SK-N-SH (cell line): ENCODE measurements around the gene CPLX3. TPM values are rescaled to one million over a fixed set of nuclear protein-coding genes. Genes with fewer than 3 reads are reported as not detected.

ENCODE experiments used
- CTCF ChIA-PET: fragments of 300-600, 350-600 bp; formaldehyde crosslinking; extraction: SDS; loops from one replicate; lab custom pipeline; 2021; lab: Yijun Ruan, JAX
- POLR2A ChIA-PET: fragments of 350-600 bp; sonication (Branson Sonifier 250); formaldehyde crosslinking; extraction: SDS; loops from one replicate; lab custom pipeline; 2020; ENCODE audit warnings: antibody characterized with exemption, inconsistent platforms; lab: Yijun Ruan, JAX
- DNase-seq: peaks from one replicate; pipeline ENCODE4 v3.0.0; 2012
- H2AFZ ChIP-seq: fragments of 200-600 bp; sonication (generic); 2 replicates; pipeline ENCODE4 v1.8.1; 2016; ENCODE audit warnings: antibody characterized with exemption, mild to moderate bottlenecking, low read depth
- H3F3A ChIP-seq: fragments of 200-600 bp; sonication (generic); replicated peaks from 2 replicates; pipeline ENCODE3; 2016; ENCODE audit warnings: antibody characterized with exemption, mild to moderate bottlenecking; ENCODE audit not compliant: insufficient read depth
- H3K27ac ChIP-seq, 2 experiments: fragments of 200-500 bp in 1 of 2; fragments of 200-600 bp in 1 of 2; sonication (Bioruptor generic) in 1 of 2; sonication (generic), shearing (Covaris generic) in 1 of 2; 2 replicates each; pipeline versions ENCODE4 v1.5.1 to v1.6.1; 2014 to 2016; ENCODE audit warnings: low read depth in 2 of 2, inconsistent platforms in 1 of 2, low read length in 1 of 2, mild to moderate bottlenecking in 1 of 2, mixed read lengths in 1 of 2
- H3K27me3 ChIP-seq: fragments of 200-600 bp; sonication (generic), shearing (Covaris generic); 2 replicates; pipeline ENCODE4 v1.6.1; 2016; ENCODE audit warnings: mixed run types; ENCODE audit not compliant: insufficient read depth
- H3K36me3 ChIP-seq, 2 experiments: fragments of 200-500 bp in 1 of 2; fragments of 200-600 bp in 1 of 2; sonication (Bioruptor generic) in 1 of 2; sonication (generic) in 1 of 2; replicated peaks in 1 of 2; 2 replicates each; pipeline versions ENCODE3 to v1.5.1; 2014 to 2016; ENCODE audit warnings: low read length in 1 of 2, mild to moderate bottlenecking in 1 of 2; ENCODE audit not compliant: insufficient read depth in 2 of 2, control insufficient read depth in 1 of 2
- H3K4me1 ChIP-seq, 2 experiments: fragments of 200-500 bp in 1 of 2; fragments of 200-600 bp in 1 of 2; sonication (Bioruptor generic) in 1 of 2; sonication (generic), shearing (Covaris generic) in 1 of 2; 2 replicates each; pipeline versions ENCODE4 v1.5.1 to v1.6.1; 2014 to 2016; ENCODE audit warnings: low read depth in 1 of 2, low read length in 1 of 2, mixed run types in 1 of 2; ENCODE audit not compliant: insufficient read depth in 2 of 2, control insufficient read depth in 1 of 2
- H3K4me2 ChIP-seq: fragments of 200-600 bp; sonication (generic), shearing (Covaris generic); 2 replicates; pipeline ENCODE4 v1.6.1; 2017; ENCODE audit warnings: mixed run types
- H3K4me3 ChIP-seq, 2 experiments: fragments of 200-500 bp in 1 of 2; fragments of 200-600 bp in 1 of 2; sonication (Bioruptor generic) in 1 of 2; sonication (generic), shearing (Covaris generic) in 1 of 2; 2 replicates each; pipeline versions ENCODE4 v1.5.1 to v1.8.1; 2014 to 2016; ENCODE audit warnings: low read depth in 2 of 2, inconsistent platforms in 1 of 2, low read length in 1 of 2, mild to moderate bottlenecking in 1 of 2, mixed read lengths in 1 of 2, moderate library complexity in 1 of 2
- H3K79me2 ChIP-seq: fragments of 200-600 bp; sonication (generic); 2 replicates; pipeline ENCODE4 v1.8.1; 2017; ENCODE audit warnings: mild to moderate bottlenecking; ENCODE audit not compliant: insufficient read depth
- H3K9ac ChIP-seq: fragments of 200-600 bp; sonication (generic); 2 replicates; pipeline ENCODE4 v1.6.1; 2017; ENCODE audit warnings: mixed run types
- H3K9me2 ChIP-seq: fragments of 200-600 bp; sonication (generic); 2 replicates; pipeline ENCODE4 v1.6.1; 2017; ENCODE audit warnings: mixed run types
- H3K9me3 ChIP-seq: fragments of 200-600 bp; sonication (generic); 2 replicates; pipeline ENCODE4 v1.6.1; 2017; ENCODE audit warnings: mixed run types, mild to moderate bottlenecking, moderate library complexity
- H4K20me1 ChIP-seq: fragments of 200-600 bp; sonication (generic); 2 replicates; pipeline ENCODE4 v1.6.1; 2017; ENCODE audit warnings: mild to moderate bottlenecking, mixed run types; ENCODE audit not compliant: insufficient read depth
- CHD2 ChIP-seq: fragments of 150-350 bp; IDR thresholded peaks from 2 replicates; pipeline ENCODE4 v1.6.1; 2018; ENCODE audit warnings: low read length; ENCODE audit not compliant: partially characterized antibody
- CTCF ChIP-seq: fragments of 200-600 bp; sonication (generic); IDR thresholded peaks from 2 replicates; pipeline ENCODE4 v1.6.1; 2017; ENCODE audit warnings: antibody characterized with exemption, mild to moderate bottlenecking, moderate library complexity
- EP300 ChIP-seq, 2 experiments: IDR thresholded peaks; 2 replicates each; pipeline versions ENCODE4 v1.4.0 to v1.6.1; 2012; ENCODE audit warnings: borderline replicate concordance in 1 of 2, low read depth in 1 of 2, low read length in 1 of 2
- EZH2phosphoT487 ChIP-seq: fragments of 200-600 bp; sonication (generic); IDR thresholded peaks from 2 replicates; pipeline ENCODE4 v1.6.1; 2017; ENCODE audit warnings: low read depth, mixed run types, mild to moderate bottlenecking, antibody characterized with exemption, moderate library complexity, borderline replicate concordance
- FOXJ3 ChIP-seq: sonication (generic); formaldehyde crosslinking; IDR thresholded peaks from 2 replicates; pipeline ENCODE4 v1.5.1; 2020; ENCODE audit warnings: mild to moderate bottlenecking, missing genetic modification reagents
- GABPA ChIP-seq: IDR thresholded peaks from 2 replicates; pipeline ENCODE4 v1.4.0; 2012; ENCODE audit warnings: low read depth, mild to moderate bottlenecking
- GATA2 ChIP-seq: sonication (generic); formaldehyde crosslinking; IDR thresholded peaks from 2 replicates; pipeline ENCODE4 v1.5.0; 2020; ENCODE audit warnings: mild to moderate bottlenecking, missing genetic modification reagents
- JUND ChIP-seq: IDR thresholded peaks from 2 replicates; pipeline ENCODE4 v1.4.0; 2012
- MAX ChIP-seq: IDR thresholded peaks from 2 replicates; pipeline ENCODE4 v1.4.0; 2012; ENCODE audit warnings: low read depth
- MXI1 ChIP-seq: IDR thresholded peaks from 2 replicates; pipeline ENCODE4 v1.6.1; 2012; ENCODE audit warnings: mild to moderate bottlenecking, low read depth, low read length, improper control_type of control experiment
- NFIC ChIP-seq: IDR thresholded peaks from 2 replicates; pipeline ENCODE4 v1.4.0; 2012; ENCODE audit warnings: borderline replicate concordance
- NRF1 ChIP-seq: IDR thresholded peaks from 2 replicates; pipeline ENCODE4 v1.6.1; 2012; ENCODE audit warnings: low read depth, mild to moderate bottlenecking, low read length
- RCOR1 ChIP-seq: fragments of 150-350 bp; IDR thresholded peaks from 2 replicates; pipeline ENCODE4 v1.6.1; 2017; ENCODE audit warnings: antibody characterized with exemption, low read length
- REST ChIP-seq: IDR thresholded peaks from 2 replicates; pipeline ENCODE4 v1.6.1; 2012; ENCODE audit warnings: mild to moderate bottlenecking, low read depth, low read length, moderate library complexity
- RXRA ChIP-seq: IDR thresholded peaks from 2 replicates; pipeline ENCODE4 v1.4.0; 2012; ENCODE audit warnings: low read depth, mild to moderate bottlenecking, borderline replicate concordance
- SIN3A ChIP-seq: IDR thresholded peaks from 2 replicates; pipeline ENCODE4 v1.6.1; 2012; ENCODE audit warnings: low read depth, mild to moderate bottlenecking, low read length, moderate library complexity, borderline replicate concordance
- SMC3 ChIP-seq: IDR thresholded peaks from 2 replicates; pipeline ENCODE4 v1.6.1; 2012; ENCODE audit warnings: low read depth, low read length, improper control_type of control experiment
- TAF1 ChIP-seq: IDR thresholded peaks from 2 replicates; pipeline ENCODE4 v1.6.1; 2012; ENCODE audit warnings: low read depth, mild to moderate bottlenecking, low read length, moderate library complexity, borderline replicate concordance
- USF1 ChIP-seq: IDR thresholded peaks from 2 replicates; pipeline ENCODE4 v1.4.0; 2012; ENCODE audit warnings: low read depth, borderline replicate concordance
- ZBTB33 ChIP-seq: IDR thresholded peaks from 2 replicates; pipeline ENCODE4 v1.4.0; 2012; ENCODE audit warnings: low read depth, borderline replicate concordance
- WGBS: methylation state at CpG from one replicate; pipeline ENCODE4 v1.1.6; 2017; ENCODE audit warnings: low lambda C conversion rate; 5-methylcytosine and 5-hydroxymethylcytosine counted together
- polyA plus RNA-seq, 3 experiments: library from polyadenylated mRNA; depleted of rRNA; stranded (reverse); fragments of >200 nt; gene quantifications; 2 replicates each; pipeline ENCODE4 v1.2.3, GENCODE V29; 2012

Gene CPLX3
- polyA plus RNA-seq, 1 of the 3 experiments (the other 2 are of a cell fraction) = not detected

GRCh38 chr15:74780523-74781430, 45.6 kb upstream of the CPLX3 start:
- H4K20me1 ChIP-seq = peaks cover 31% of the 10 kb centered on the region
- peaks cover 0 to 6% of the 10 kb centered on the region in 2 experiments for H3K36me3 ChIP-seq
- H3K4me2 ChIP-seq = peak overlapping the region; percentile 100
- no peak for DNase-seq
- 83% methylated on average over 16 of the region's 16 CpGs for whole genome bisulfite sequencing
- H3K9ac ChIP-seq = peak overlapping the region; percentile 61; the same call in 1 of the 2 replicates
- peaks cover 3% of the 10 kb centered on the region for H3F3A ChIP-seq
- POLR2A ChIA-PET = interaction anchor here (0.9 to 1.2 kb wide), 3 partner anchors 9 to 170 kb away, joined by 4 to 6 read pairs (median 4); partner anchors contain the start of gene FAM219B
- H3K27me3 ChIP-seq = no peaks in the 10 kb centered on the region
- peaks cover 10 to 47% of the 10 kb centered on the region in 2 experiments; a peak in 2 of 4 replicates for H3K4me1 ChIP-seq
- H3K4me3 ChIP-seq = peak overlapping the region in 1 of 2 experiments; percentile 97; a peak in 2 of 4 replicates
- CTCF ChIA-PET = interaction anchor here (0.9 to 24.3 kb wide), 36 partner anchors 10 to 406 kb away, joined by 3 to 1109 read pairs (median 5); partner anchors contain the start of genes CLK3, COX5A, SCAMP5 and ULK3
- H2AFZ ChIP-seq = peak overlapping the region; percentile 96
- no peaks in the 10 kb centered on the region for H3K9me3 ChIP-seq
- peaks cover 34% of the 10 kb centered on the region for H3K79me2 ChIP-seq
- no peaks in the 10 kb centered on the region for H3K9me2 ChIP-seq
- no peak for TF ChIP-seq MAX
- TF ChIP-seq JUND = no peak
- TF ChIP-seq EZH2phosphoT487 = no peak
- TF ChIP-seq REST = no peak
- no peak for TF ChIP-seq TAF1
- no peak for TF ChIP-seq GATA2 (CRISPR knock-in tag)
- no peak for TF ChIP-seq USF1
- no peak for TF ChIP-seq CHD2
- no peak for TF ChIP-seq SIN3A
- TF ChIP-seq GABPA = no peak
- TF ChIP-seq EP300 (IDR thresholded peaks at IDR 0.05; ENCODE audit: borderline replicate concordance in 1 of 2, low read depth in 1 of 2, low read length in 1 of 2) = no peak
- TF ChIP-seq MXI1 = no peak
- TF ChIP-seq FOXJ3 (CRISPR knock-in tag) = no peak
- TF ChIP-seq RCOR1 = no peak
- no peak for TF ChIP-seq RXRA
- TF ChIP-seq NRF1 = no peak
- TF ChIP-seq CTCF = no peak
- no peak for TF ChIP-seq ZBTB33
- no peak for TF ChIP-seq NFIC
- no peak for TF ChIP-seq SMC3
- H3K27ac ChIP-seq = no peak overlapping the region
